HEK293 (cell line): ENCODE data around the gene IPO5.
A peak's percentile ranks its signal among the peaks of the same experiment; 100 is the strongest.

Source experiments
- EGR2 ChIP-seq: fragments of 450-650 bp; formaldehyde crosslinking; IDR thresholded peaks from 2 replicates; pipeline ENCODE4 v1.5.1; 2016; ENCODE audit warnings: low read depth, missing biosample characterization, missing genetic modification characterization
- GLIS2 ChIP-seq: fragments of 450-650 bp; formaldehyde crosslinking; IDR thresholded peaks from 2 replicates; pipeline ENCODE4 v1.5.1; 2016; ENCODE audit warnings: missing biosample characterization, missing genetic modification characterization
- HOXA7 ChIP-seq: sonication (generic); formaldehyde crosslinking; IDR thresholded peaks from 2 replicates; pipeline ENCODE4 v1.8.1; 2022; ENCODE audit warnings: missing genetic modification reagents, borderline replicate concordance
- HOXC10 ChIP-seq: sonication (generic); formaldehyde crosslinking; IDR thresholded peaks from 2 replicates; pipeline ENCODE4 v1.8.1; 2023; ENCODE audit warnings: mild to moderate bottlenecking, missing genetic modification reagents
- MZF1 ChIP-seq: fragments of 450-650 bp; formaldehyde crosslinking; IDR thresholded peaks from 2 replicates; pipeline ENCODE4 v1.5.1; 2017; ENCODE audit warnings: missing biosample characterization, missing genetic modification characterization, borderline replicate concordance
- OSR2 ChIP-seq: fragments of 450-650 bp; formaldehyde crosslinking; IDR thresholded peaks from 2 replicates; pipeline ENCODE4 v1.5.1; 2016; ENCODE audit warnings: missing biosample characterization, missing genetic modification characterization
- PBX3 ChIP-seq: sonication (generic); formaldehyde crosslinking; IDR thresholded peaks from 2 replicates; pipeline ENCODE4 v1.8.1; 2022; ENCODE audit warnings: mild to moderate bottlenecking, moderate library complexity, missing genetic modification reagents
- PRDM1 ChIP-seq: fragments of 450-650 bp; formaldehyde crosslinking; IDR thresholded peaks from 2 replicates; pipeline ENCODE4; 2016; ENCODE audit warnings: missing biosample characterization, missing genetic modification characterization
- PRDM2 ChIP-seq: fragments of 450-650 bp; formaldehyde crosslinking; IDR thresholded peaks from 2 replicates; pipeline ENCODE4 v1.5.1; 2016; ENCODE audit warnings: missing biosample characterization, missing genetic modification characterization, borderline replicate concordance
- ZBTB17 ChIP-seq: fragments of 450-650 bp; formaldehyde crosslinking; IDR thresholded peaks from 2 replicates; pipeline ENCODE4 v1.5.1; 2016; ENCODE audit warnings: missing biosample characterization, missing genetic modification characterization
- ZBTB20 ChIP-seq: fragments of 450-650 bp; formaldehyde crosslinking; IDR thresholded peaks from 2 replicates; pipeline ENCODE4 v1.5.1; 2016; ENCODE audit warnings: missing biosample characterization, missing genetic modification characterization
- ZBTB26 ChIP-seq: fragments of 450-650 bp; formaldehyde crosslinking; optimal IDR thresholded peaks from 2 replicates; pipeline ENCODE3; 2016; ENCODE audit warnings: missing biosample characterization, mild to moderate bottlenecking, missing genetic modification characterization
- ZEB2 ChIP-seq: fragments of 450-650 bp; formaldehyde crosslinking; IDR thresholded peaks from 2 replicates; pipeline ENCODE4 v1.5.1; 2016; ENCODE audit warnings: missing biosample characterization, missing genetic modification characterization
- ZFHX2 ChIP-seq: fragments of 450-650 bp; formaldehyde crosslinking; conservative IDR thresholded peaks from 2 replicates; pipeline ENCODE4 v1.5.1; 2016; ENCODE audit warnings: missing biosample characterization, missing genetic modification characterization
- ZNF112 ChIP-seq: fragments of 450-650 bp; formaldehyde crosslinking; IDR thresholded peaks from 2 replicates; pipeline ENCODE4 v1.5.0; 2017; ENCODE audit warnings: missing biosample characterization, missing genetic modification characterization
- ZNF133 ChIP-seq: fragments of 450-650 bp; formaldehyde crosslinking; IDR thresholded peaks from 2 replicates; pipeline ENCODE4 v1.5.1; 2016; ENCODE audit warnings: missing biosample characterization, missing genetic modification characterization
- ZNF148 ChIP-seq: fragments of 450-650 bp; formaldehyde crosslinking; IDR thresholded peaks from 2 replicates; pipeline ENCODE4 v1.5.0; 2017; ENCODE audit warnings: missing biosample characterization, missing genetic modification characterization, borderline replicate concordance
- ZNF202 ChIP-seq: fragments of 450-650 bp; formaldehyde crosslinking; IDR thresholded peaks from 2 replicates; pipeline ENCODE4 v1.5.1; 2016; ENCODE audit warnings: missing biosample characterization, missing genetic modification characterization, borderline replicate concordance
- ZNF274 ChIP-seq, 2 experiments: fragments of 200-500 bp in 1 of 2; fragments of 450-650 bp in 1 of 2; sonication (Bioruptor generic) in 1 of 2; formaldehyde crosslinking in 1 of 2; IDR thresholded peaks; 2 replicates each; pipeline versions ENCODE4 v1.5.1 to v1.6.1; 2014 to 2016; ENCODE audit warnings: borderline replicate concordance in 1 of 2, inconsistent platforms in 1 of 2, low read length in 1 of 2, missing biosample characterization in 1 of 2, missing genetic modification characterization in 1 of 2
- ZNF311 ChIP-seq: fragments of 450-650 bp; formaldehyde crosslinking; IDR thresholded peaks from 2 replicates; pipeline ENCODE4 v1.5.1; 2017; ENCODE audit warnings: missing biosample characterization, missing genetic modification characterization, borderline replicate concordance
- ZNF391 ChIP-seq: fragments of 450-650 bp; formaldehyde crosslinking; IDR thresholded peaks from 2 replicates; pipeline ENCODE4 v1.5.1; 2016; ENCODE audit warnings: low read depth, missing biosample characterization, missing genetic modification characterization, borderline replicate concordance
- ZNF426 ChIP-seq: fragments of 450-650 bp; formaldehyde crosslinking; IDR thresholded peaks from 2 replicates; pipeline ENCODE4 v1.5.1; 2017; ENCODE audit warnings: missing biosample characterization, missing genetic modification characterization, mild to moderate bottlenecking, inconsistent platforms, moderate library complexity
- ZNF549 ChIP-seq: fragments of 450-650 bp; IDR thresholded peaks from 2 replicates; pipeline ENCODE4 v1.5.1; 2018; ENCODE audit warnings: missing biosample characterization, missing genetic modification characterization, mild to moderate bottlenecking, inconsistent platforms, moderate library complexity
- ZNF623 ChIP-seq: fragments of 450-650 bp; formaldehyde crosslinking; IDR thresholded peaks from 2 replicates; pipeline ENCODE4 v1.5.1; 2016; ENCODE audit warnings: missing biosample characterization, missing genetic modification characterization
- ZNF639 ChIP-seq: fragments of 450-650 bp; formaldehyde crosslinking; IDR thresholded peaks from 2 replicates; pipeline ENCODE4 v1.5.1; 2016; ENCODE audit warnings: missing biosample characterization, missing genetic modification characterization

IPO5 gene

GRCh38 chr13:97975848-97976609, 22.6 kb downstream of the IPO5 start (continued):
- TF ChIP-seq ZNF639 (tag by site-specific recombination) (0 out of 2 replicates have a peak, but pooled peaks have one; percentile 25), ZNF202 (tag by site-specific recombination) (no peak), GLIS2 (tag by site-specific recombination) (peak; percentile 97), ZNF391 (tag by site-specific recombination) (no peak), ZNF311 (tag by site-specific recombination) (no peak), ZEB2 (tag by site-specific recombination) (peak; percentile 67; the same call in 1 of the 2 replicates), ZFHX2 (tag by site-specific recombination) (peak; percentile 54), ZBTB26 (peak; percentile 40), EGR2 (no peak), OSR2 (tag by site-specific recombination) (no peak), HOXC10 (CRISPR knock-in tag) (no peak), PBX3 (CRISPR knock-in tag) (peak; percentile 34; the same call in 1 of the 2 replicates), PRDM2 (tag by site-specific recombination) (no peak), ZNF148 (tag by site-specific recombination) (no peak), ZNF274 (IDR thresholded peaks at IDR 0.05; ENCODE audit: low read length) (no peak), ZNF274 (tag by site-specific recombination; IDR thresholded peaks at IDR 0.05; ENCODE audit: borderline replicate concordance) (no peak), PRDM1 (tag by site-specific recombination) (no peak), HOXA7 (CRISPR knock-in tag) (no peak), ZNF112 (tag by site-specific recombination) (no peak), ZNF623 (tag by site-specific recombination) (no peak), ZNF426 (tag by site-specific recombination) (no peak), ZNF549 (tag by site-specific recombination) (no peak), ZNF133 (tag by site-specific recombination) (no peak), ZBTB20 (tag by site-specific recombination) (peak; percentile 71), MZF1 (no peak), ZBTB17 (tag by site-specific recombination) (peak; percentile 71)
